Endothelial cell of umbilical vein (primary cell): Measurements from ENCODE around the gene MYLIP. TPM values are rescaled to one million over a fixed set of nuclear protein-coding genes. Genes with fewer than 3 reads are reported as not detected.

Experiments
- BruUV-seq: library from RNA; stranded (reverse); fragments of 400-500 nt; replicated peaks from 2 replicates; lab custom pipeline; 2021; lab: Mats Ljungman, UMichigan
- CTCF ChIA-PET: fragments of 300-600, 350-600 bp; sonication (Branson Sonifier 250); formaldehyde crosslinking; loops from one replicate; lab custom pipeline; 2021; ENCODE audit warnings: antibody characterized with exemption, inconsistent platforms; lab: Charles Lee
- POLR2A ChIA-PET: fragments of 300-600, 350-600 bp; sonication (Branson Sonifier 250); formaldehyde crosslinking; loops from one replicate; lab custom pipeline; 2021; ENCODE audit warnings: antibody characterized with exemption, inconsistent platforms; lab: Charles Lee
- DNase-seq: peaks from one replicate; pipeline ENCODE4 v3.0.0-alpha.2; 2011; ENCODE audit warnings: low read depth, low spot score
- FAIRE-seq: peaks from 2 replicates; lab custom pipeline; 2011; peaks lifted over from hg19 to GRCh38; lab: Jason Lieb, UNC
- H2AFZ ChIP-seq: 2 replicates; pipeline ENCODE4 v1.6.0; 2012; ENCODE audit warnings: low read depth, low read length, control low read depth, inconsistent platforms
- H3K27ac ChIP-seq: 2 replicates; pipeline ENCODE4 v1.5.1; 2011; ENCODE audit warnings: low read depth, mild to moderate bottlenecking, control low read depth, low read length, moderate library complexity; ENCODE audit not compliant: insufficient read depth
- H3K27me3 ChIP-seq, 2 experiments: 2 replicates each; pipeline versions ENCODE4 v1.6.0 to v1.6.1; 2011; ENCODE audit warnings: low read length in 2 of 2, mixed read lengths in 1 of 2; ENCODE audit not compliant: control insufficient read depth in 2 of 2, insufficient read depth in 2 of 2
- H3K36me3 ChIP-seq, 2 experiments: 2 replicates in 1 of 2; 3 replicates in 1 of 2; pipeline ENCODE4 v1.5.1; 2011; ENCODE audit warnings: low read length in 2 of 2, mild to moderate bottlenecking in 1 of 2, moderate library complexity in 1 of 2; ENCODE audit not compliant: control insufficient read depth in 2 of 2, insufficient read depth in 2 of 2; ENCODE audit errors: extremely low read depth in 1 of 2
- H3K4me1 ChIP-seq: 3 replicates; pipeline ENCODE4 v1.5.1; 2011; ENCODE audit warnings: mild to moderate bottlenecking, low read length; ENCODE audit not compliant: control insufficient read depth, insufficient read depth; ENCODE audit errors: extremely low read depth
- H3K4me2 ChIP-seq: 2 replicates; pipeline ENCODE4 v1.6.1; 2011; ENCODE audit warnings: low read length, control low read depth, mixed read lengths; ENCODE audit not compliant: insufficient read depth
- H3K4me3 ChIP-seq, 3 experiments: fragments of 200-600 bp in 1 of 3; sonication (generic), shearing (Covaris generic) in 1 of 3; replicated peaks in 1 of 3; 2 replicates each; pipeline ENCODE4 v1.5.1; 2011 to 2016; ENCODE audit warnings: control low read depth in 3 of 3, low read length in 3 of 3, mild to moderate bottlenecking in 2 of 3, inconsistent platforms in 1 of 3, low read depth in 1 of 3, moderate library complexity in 1 of 3; ENCODE audit not compliant: insufficient read depth in 1 of 3
- H3K79me2 ChIP-seq: 2 replicates; pipeline ENCODE4 v1.6.0; 2012; ENCODE audit warnings: low read length, inconsistent platforms; ENCODE audit not compliant: control insufficient read depth, insufficient read depth
- H3K9ac ChIP-seq: replicated peaks from 2 replicates; pipeline ENCODE3; 2011; ENCODE audit warnings: low read length, control low read depth; ENCODE audit not compliant: insufficient read depth; ENCODE audit errors: extremely low read depth
- H3K9me1 ChIP-seq: replicated peaks from 3 replicates; pipeline ENCODE4 v1.6.0; 2011; ENCODE audit warnings: mild to moderate bottlenecking, low read length; ENCODE audit not compliant: control insufficient read depth, insufficient read depth; ENCODE audit errors: extremely low read depth
- H3K9me3 ChIP-seq: replicated peaks from 2 replicates; pipeline ENCODE4 v1.5.1; 2012; ENCODE audit warnings: low read length, inconsistent platforms; ENCODE audit not compliant: control insufficient read depth, insufficient read depth
- H4K20me1 ChIP-seq: replicated peaks from 2 replicates; pipeline ENCODE3; 2011; ENCODE audit warnings: mild to moderate bottlenecking, low read length; ENCODE audit not compliant: control insufficient read depth, insufficient read depth; ENCODE audit errors: extremely low read depth
- CTCF ChIP-seq, 2 donors: IDR thresholded peaks; 1 replicate in 1 of 2; 2 replicates in 1 of 2; pipeline ENCODE4 v1.5.1; 2011; ENCODE audit warnings: low read length in 2 of 2, mild to moderate bottlenecking in 2 of 2, moderate library complexity in 2 of 2, control low read depth in 1 of 2, inconsistent platforms in 1 of 2, low read depth in 1 of 2; ENCODE audit not compliant: insufficient read depth in 1 of 2; ENCODE audit errors: extremely low read depth in 1 of 2
- FOS ChIP-seq: IDR thresholded peaks from 2 replicates; pipeline ENCODE4 v1.6.1; 2011; ENCODE audit warnings: mild to moderate bottlenecking, low read length, moderate library complexity, borderline replicate concordance; ENCODE audit not compliant: insufficient read depth
- GATA2 ChIP-seq: IDR thresholded peaks from 2 replicates; pipeline ENCODE4 v1.7.0; 2011; ENCODE audit warnings: low read depth, mild to moderate bottlenecking, moderate library complexity, mixed read lengths, low read length; ENCODE audit not compliant: insufficient read length, insufficient read depth
- MAX ChIP-seq: IDR thresholded peaks from 2 replicates; pipeline ENCODE4 v1.6.1; 2011; ENCODE audit not compliant: insufficient read depth, insufficient read length
- POLR2AphosphoS5 ChIP-seq: IDR thresholded peaks from 2 replicates; pipeline ENCODE4 v1.6.1; 2012; ENCODE audit warnings: low read depth, mild to moderate bottlenecking, control low read depth, low read length, moderate library complexity; ENCODE audit not compliant: insufficient read depth
- dilution Hi-C: fragments of 300-500 bp; cut with MboI; formaldehyde crosslinking; loops from one replicate; pipeline ENCODE4 v1.15.0; 2019; ENCODE audit warnings: low sequenced_read_pairs; ENCODE audit not compliant: extremely low pct_ligation_motif_present
- intact Hi-C: fragments of 100-400 bp; cut with micrococcal nuclease; formaldehyde crosslinking; loops from one replicate; pipeline ENCODE4 v1.10.0; 2022
- polyA plus RNA-seq, 4 experiments: library from polyadenylated mRNA; depleted of rRNA in 3 of 4; stranded (reverse) in 3 of 4; unstranded in 1 of 4; fragments of >200 nt; gene quantifications; 2 replicates each; pipeline versions ENCODE4 v1.2.1 to v1.2.3, GENCODE V29; 2011 to 2012; ENCODE audit warnings: missing spikeins in 1 of 4
- total RNA-seq: library from RNA; stranded (reverse); gene quantifications from 2 replicates; pipeline ENCODE4 v1.2.3, GENCODE V29; 2021

The MYLIP gene
- total and polyA plus RNA-seq, 2 donors (not counting 3 experiments of a cell fraction or from before 2014, with no cell fraction given): 16.9 to 19.2 TPM

DNA sequence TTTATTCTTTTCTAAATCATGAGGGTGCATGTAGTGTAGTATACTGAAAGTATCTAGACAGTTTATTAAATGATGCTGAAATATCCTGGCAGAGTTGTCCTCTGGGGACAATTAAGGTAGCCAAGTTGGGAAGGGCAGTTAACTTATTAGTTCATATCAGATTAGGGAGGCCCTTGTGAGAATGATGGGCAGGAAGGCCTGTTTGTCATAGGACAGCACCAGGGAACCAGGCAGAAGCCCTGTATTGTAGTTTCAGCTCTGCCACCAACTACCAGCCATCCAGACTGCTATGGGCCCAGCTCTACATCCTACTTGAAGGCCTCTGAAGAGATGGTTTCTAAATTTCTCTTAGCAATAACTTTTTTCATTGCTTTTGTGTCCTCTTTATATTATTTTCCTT, 4.0 kb downstream of the MYLIP start:
- DNase-seq (no peak), FAIRE-seq (no peak)
- H3K79me2 ChIP-seq: peaks cover 51% of the 10 kb centered on the region
- H3K4me2 ChIP-seq: peak overlapping the region; percentile 93
- H3K9me3 ChIP-seq: no peaks in the 10 kb centered on the region
- no peak overlapping the region for H3K4me3 ChIP-seq
- intact Hi-C loops (loop anchor here (5.0 kb wide), 1 partner anchor 1734 kb away; no protein-coding TSS in a partner anchor), dilution Hi-C loops (no loop called here)
- TF ChIP-seq MAX (no peak), GATA2 (no peak), FOS (no peak), CTCF (IDR thresholded peaks at IDR 0.05; ENCODE audit: extremely low read depth in 1 of 2, insufficient read depth in 1 of 2, low read depth in 1 of 2, low read length in 2 of 2) (no peak), POLR2AphosphoS5 (no peak)
- BruUV-seq: no TSS peak
- H3K9me1 ChIP-seq: no peaks in the 10 kb centered on the region
- ChIA-PET CTCF (interaction anchor here (1.9 to 4.0 kb wide), 3 partner anchors 14 to 441 kb away, joined by 6 to 28 read pairs (median 18); no protein-coding TSS in a partner anchor), POLR2A (no interaction called here)
- H4K20me1 ChIP-seq: no peaks in the 10 kb centered on the region
- no peaks in the 10 kb centered on the region for H3K27me3 ChIP-seq
- peaks cover 0 to 5% of the 10 kb centered on the region in 2 experiments for H3K36me3 ChIP-seq
- no peak overlapping the region for H2AFZ ChIP-seq
- no peak overlapping the region for H3K9ac ChIP-seq
- H3K27ac ChIP-seq: no peak overlapping the region
- peaks cover 36% of the 10 kb centered on the region for H3K4me1 ChIP-seq
